ENCODE data around the gene LGMN. TPM values are rescaled to one million over a fixed set of nuclear protein-coding genes. Genes with fewer than 3 reads are reported as not detected.

Gene LGMN
- total RNA-seq (17.6 and 23.7 TPM in 2 replicates), polyA plus RNA-seq (19.1 and 21.1 TPM in 2 replicates), polyA minus RNA-seq (27.6 and 37.9 TPM in 2 replicates)
- total RNA-seq (2013), result 16.1 TPM

- peak; percentile 92 for DNase-seq
- Histone ChIP-seq H3K4me1 (ENCODE audit: control insufficient read depth in 2 of 2, insufficient read depth in 2 of 2, low read length in 2 of 2) (peaks cover 25 to 55% of the 10 kb centered on the region in 2 donors), H3K27ac (ENCODE audit: low read length in 2 of 2) (peak within 1 kb of the TSS; percentile 72 to 84), H3K4me3 (ENCODE audit: control extremely low read depth in 1 of 5, extremely low read depth in 1 of 5, insufficient read depth in 1 of 5, low read depth in 2 of 5, low read length in 4 of 5) (peak within 1 kb of the TSS; percentile 51 to 88 (median 83)), H2AFZ (ENCODE audit: insufficient read depth, low read depth, low read length, poor library complexity, severe bottlenecking) (peak within 1 kb of the TSS; percentile 89), H4K20me1 (ENCODE audit: control insufficient read depth, insufficient read depth, low read length, poor library complexity, severe bottlenecking) (no peaks in the 10 kb centered on the region), H3K9me3 (ENCODE audit: control extremely low read depth in 1 of 3, control insufficient read depth in 2 of 3, insufficient read depth in 1 of 3, low read length in 2 of 3) (peaks cover 0 to 4% (median 4%) of the 10 kb centered on the region in 3 donors), H3K9ac (ENCODE audit: low read length) (peak within 1 kb of the TSS; percentile 90), H3K36me3 (replicated peaks in 1 of 2; ENCODE audit: control extremely low read depth in 1 of 2, control insufficient read depth in 1 of 2, extremely low read depth in 1 of 2, insufficient read depth in 2 of 2, low read length in 1 of 2) (no peaks in the 10 kb centered on the region), H3K79me2 (ENCODE audit: control insufficient read depth, insufficient read depth, low read length) (peaks cover 14% of the 10 kb centered on the region), H3K27me3 (replicated peaks in 1 of 4; ENCODE audit: control extremely low read depth in 1 of 4, control insufficient read depth in 3 of 4, insufficient read depth in 4 of 4, low read length in 3 of 4) (no peaks in the 10 kb centered on the region), H3K4me2 (replicated peaks; ENCODE audit: low read depth, low read length, poor library complexity, severe bottlenecking) (peak within 1 kb of the TSS; percentile 97)
- peaks cover 77% of the 10 kb centered on the region for H3K4me1 Mint-ChIP-seq
- intact Hi-C loops (cut with micrococcal nuclease), result loop anchor here (1.0 to 5.0 kb wide), 5 partner anchors 14 to 46 kb away; partner anchors contain the start of gene GOLGA5
- CTCF ChIA-PET, result interaction anchor here (0.8 to 1.9 kb wide), 6 partner anchors 15 to 38 kb away, joined by 3 to 14 read pairs (median 4); no protein-coding TSS in a partner anchor
- no peaks in the 10 kb centered on the region for H3K27me3 Mint-ChIP-seq
- no peak for TF ChIP-seq EZH2 (IDR thresholded peaks at IDR 0.05; ENCODE audit: borderline replicate concordance, insufficient read depth, low read depth, low read length, poor library complexity, severe bottlenecking)
- no peak for TF ChIP-seq CTCF (IDR thresholded peaks at IDR 0.05)
- POLR2A ChIA-PET, result interaction anchor here (0.6 to 1.5 kb wide), 6 partner anchors 14 to 1239 kb away, joined by 3 to 4 read pairs (median 4); partner anchors contain the start of gene GOLGA5
- peak within 1 kb of the TSS; percentile 89 for H3K27ac Mint-ChIP-seq
- H3K9me3 Mint-ChIP-seq (ENCODE audit: insufficient read depth), result no peaks in the 10 kb centered on the region
- ATAC-seq (ENCODE audit: low read depth), result peak; percentile 96
- H3K4me3 Mint-ChIP-seq, result peak within 1 kb of the TSS; percentile 89
- 9% methylated on average over 48 of the region's 50 CpGs for whole genome bisulfite sequencing (ENCODE audit: insufficient coverage)
Measured at GRCh38 chr14:92748259-92749016, at the start of gene LGMN. Gene LGMN (minus strand): TSS chr14:92748627. CDS start chr14:92732786, 15,841 bp downstream.

Data from B cell (primary cell).